HEK293 (cell line): ENCODE measurements around the gene PHKG2.

Experiments
- SALL2 ChIP-seq: fragments of 450-650 bp; formaldehyde crosslinking; IDR thresholded peaks from 2 replicates; pipeline ENCODE4 v1.5.0; 2017; ENCODE audit warnings: missing biosample characterization, mild to moderate bottlenecking, missing genetic modification characterization, borderline replicate concordance
- ZFP41 ChIP-seq: fragments of 450-650 bp; formaldehyde crosslinking; IDR thresholded peaks from 2 replicates; pipeline ENCODE4 v1.5.1; 2016; ENCODE audit warnings: missing biosample characterization, missing genetic modification characterization, borderline replicate concordance
- ZNF16 ChIP-seq: fragments of 450-650 bp; formaldehyde crosslinking; IDR thresholded peaks from 2 replicates; pipeline ENCODE4 v1.5.1; 2016; ENCODE audit warnings: low read depth, missing biosample characterization, missing genetic modification characterization
- ZNF184 ChIP-seq: fragments of 450-650 bp; IDR thresholded peaks from 2 replicates; pipeline ENCODE4 v1.5.1; 2018; ENCODE audit warnings: missing biosample characterization, mild to moderate bottlenecking, missing genetic modification characterization
- ZNF202 ChIP-seq: fragments of 450-650 bp; formaldehyde crosslinking; IDR thresholded peaks from 2 replicates; pipeline ENCODE4 v1.5.1; 2016; ENCODE audit warnings: missing biosample characterization, missing genetic modification characterization, borderline replicate concordance
- ZNF558 ChIP-seq: fragments of 450-650 bp; formaldehyde crosslinking; IDR thresholded peaks from 2 replicates; pipeline ENCODE4 v1.5.1; 2016; ENCODE audit warnings: missing biosample characterization, missing genetic modification characterization
- TF ChIP-seq, protein P1 (sequence below): fragments of 450-650 bp; formaldehyde crosslinking; IDR thresholded peaks from 2 replicates; pipeline ENCODE4 v1.5.1; 2017; ENCODE audit warnings: missing biosample characterization, missing genetic modification characterization
- TF ChIP-seq, protein P2 (sequence below): fragments of 450-650 bp; formaldehyde crosslinking; IDR thresholded peaks from 2 replicates; pipeline ENCODE4 v1.5.1; 2016; ENCODE audit warnings: missing biosample characterization, missing genetic modification characterization
- TF ChIP-seq, protein P3 (sequence below): fragments of 450-650 bp; formaldehyde crosslinking; IDR thresholded peaks from 2 replicates; pipeline ENCODE4 v1.5.1; 2016; ENCODE audit warnings: missing biosample characterization, missing genetic modification characterization
- TF ChIP-seq, protein P4 (sequence below): sonication (generic); formaldehyde crosslinking; IDR thresholded peaks from 2 replicates; pipeline ENCODE4 v1.8.1; 2022; ENCODE audit warnings: mild to moderate bottlenecking, moderate library complexity, missing genetic modification reagents

DNA sequence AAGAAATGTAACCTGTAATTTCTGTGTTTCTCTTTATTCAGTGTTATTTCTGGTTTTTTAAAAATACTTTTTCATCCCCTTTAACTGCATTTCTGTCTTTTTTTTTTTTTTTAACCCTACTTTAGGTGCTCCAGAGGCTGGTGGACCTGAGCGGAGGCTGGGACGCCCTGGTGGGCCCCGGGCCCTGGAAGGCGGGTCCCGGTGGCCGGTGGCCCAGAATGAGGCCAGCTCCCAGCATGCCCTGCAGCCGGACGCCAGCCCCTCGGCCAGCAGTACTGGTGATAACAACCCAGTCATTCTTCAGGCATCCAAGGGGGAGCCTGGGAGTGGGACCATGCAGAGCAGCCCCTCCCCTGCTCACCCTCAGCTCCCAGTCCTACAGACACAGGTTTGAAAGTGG, 47.7 kb upstream of the PHKG2 start:
- TF ChIP-seq ZFP41, result no peak
- TF ChIP-seq, protein P1, sequence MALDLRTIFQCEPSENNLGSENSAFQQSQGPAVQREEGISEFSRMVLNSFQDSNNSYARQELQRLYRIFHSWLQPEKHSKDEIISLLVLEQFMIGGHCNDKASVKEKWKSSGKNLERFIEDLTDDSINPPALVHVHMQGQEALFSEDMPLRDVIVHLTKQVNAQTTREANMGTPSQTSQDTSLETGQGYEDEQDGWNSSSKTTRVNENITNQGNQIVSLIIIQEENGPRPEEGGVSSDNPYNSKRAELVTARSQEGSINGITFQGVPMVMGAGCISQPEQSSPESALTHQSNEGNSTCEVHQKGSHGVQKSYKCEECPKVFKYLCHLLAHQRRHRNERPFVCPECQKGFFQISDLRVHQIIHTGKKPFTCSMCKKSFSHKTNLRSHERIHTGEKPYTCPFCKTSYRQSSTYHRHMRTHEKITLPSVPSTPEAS (tag by site-specific recombination), result no peak
- TF ChIP-seq ZNF202 (tag by site-specific recombination), result no peak
- TF ChIP-seq, protein P2, sequence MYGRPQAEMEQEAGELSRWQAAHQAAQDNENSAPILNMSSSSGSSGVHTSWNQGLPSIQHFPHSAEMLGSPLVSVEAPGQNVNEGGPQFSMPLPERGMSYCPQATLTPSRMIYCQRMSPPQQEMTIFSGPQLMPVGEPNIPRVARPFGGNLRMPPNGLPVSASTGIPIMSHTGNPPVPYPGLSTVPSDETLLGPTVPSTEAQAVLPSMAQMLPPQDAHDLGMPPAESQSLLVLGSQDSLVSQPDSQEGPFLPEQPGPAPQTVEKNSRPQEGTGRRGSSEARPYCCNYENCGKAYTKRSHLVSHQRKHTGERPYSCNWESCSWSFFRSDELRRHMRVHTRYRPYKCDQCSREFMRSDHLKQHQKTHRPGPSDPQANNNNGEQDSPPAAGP (tag by site-specific recombination), result no peak
- TF ChIP-seq ZNF558 (tag by site-specific recombination), result no peak
- no peak for TF ChIP-seq ZNF16 (tag by site-specific recombination)
- TF ChIP-seq, protein P3, sequence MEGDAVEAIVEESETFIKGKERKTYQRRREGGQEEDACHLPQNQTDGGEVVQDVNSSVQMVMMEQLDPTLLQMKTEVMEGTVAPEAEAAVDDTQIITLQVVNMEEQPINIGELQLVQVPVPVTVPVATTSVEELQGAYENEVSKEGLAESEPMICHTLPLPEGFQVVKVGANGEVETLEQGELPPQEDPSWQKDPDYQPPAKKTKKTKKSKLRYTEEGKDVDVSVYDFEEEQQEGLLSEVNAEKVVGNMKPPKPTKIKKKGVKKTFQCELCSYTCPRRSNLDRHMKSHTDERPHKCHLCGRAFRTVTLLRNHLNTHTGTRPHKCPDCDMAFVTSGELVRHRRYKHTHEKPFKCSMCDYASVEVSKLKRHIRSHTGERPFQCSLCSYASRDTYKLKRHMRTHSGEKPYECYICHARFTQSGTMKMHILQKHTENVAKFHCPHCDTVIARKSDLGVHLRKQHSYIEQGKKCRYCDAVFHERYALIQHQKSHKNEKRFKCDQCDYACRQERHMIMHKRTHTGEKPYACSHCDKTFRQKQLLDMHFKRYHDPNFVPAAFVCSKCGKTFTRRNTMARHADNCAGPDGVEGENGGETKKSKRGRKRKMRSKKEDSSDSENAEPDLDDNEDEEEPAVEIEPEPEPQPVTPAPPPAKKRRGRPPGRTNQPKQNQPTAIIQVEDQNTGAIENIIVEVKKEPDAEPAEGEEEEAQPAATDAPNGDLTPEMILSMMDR, result no peak
- no peak for TF ChIP-seq SALL2 (tag by site-specific recombination)
- no peak for TF ChIP-seq ZNF184 (tag by site-specific recombination)
- TF ChIP-seq, protein P4, sequence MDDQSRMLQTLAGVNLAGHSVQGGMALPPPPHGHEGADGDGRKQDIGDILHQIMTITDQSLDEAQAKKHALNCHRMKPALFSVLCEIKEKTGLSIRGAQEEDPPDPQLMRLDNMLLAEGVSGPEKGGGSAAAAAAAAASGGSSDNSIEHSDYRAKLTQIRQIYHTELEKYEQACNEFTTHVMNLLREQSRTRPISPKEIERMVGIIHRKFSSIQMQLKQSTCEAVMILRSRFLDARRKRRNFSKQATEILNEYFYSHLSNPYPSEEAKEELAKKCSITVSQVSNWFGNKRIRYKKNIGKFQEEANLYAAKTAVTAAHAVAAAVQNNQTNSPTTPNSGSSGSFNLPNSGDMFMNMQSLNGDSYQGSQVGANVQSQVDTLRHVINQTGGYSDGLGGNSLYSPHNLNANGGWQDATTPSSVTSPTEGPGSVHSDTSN, result no peak
